ENCODE measurements around the gene PAF1.
A peak's percentile ranks its signal among the peaks of the same experiment; 100 is the strongest.
"Not testable (repeated sequence)": the region's sequence is repeated elsewhere in the genome, so short reads cannot be mapped to it uniquely, and the experiment has no call there.

Gene PAF1

DNA sequence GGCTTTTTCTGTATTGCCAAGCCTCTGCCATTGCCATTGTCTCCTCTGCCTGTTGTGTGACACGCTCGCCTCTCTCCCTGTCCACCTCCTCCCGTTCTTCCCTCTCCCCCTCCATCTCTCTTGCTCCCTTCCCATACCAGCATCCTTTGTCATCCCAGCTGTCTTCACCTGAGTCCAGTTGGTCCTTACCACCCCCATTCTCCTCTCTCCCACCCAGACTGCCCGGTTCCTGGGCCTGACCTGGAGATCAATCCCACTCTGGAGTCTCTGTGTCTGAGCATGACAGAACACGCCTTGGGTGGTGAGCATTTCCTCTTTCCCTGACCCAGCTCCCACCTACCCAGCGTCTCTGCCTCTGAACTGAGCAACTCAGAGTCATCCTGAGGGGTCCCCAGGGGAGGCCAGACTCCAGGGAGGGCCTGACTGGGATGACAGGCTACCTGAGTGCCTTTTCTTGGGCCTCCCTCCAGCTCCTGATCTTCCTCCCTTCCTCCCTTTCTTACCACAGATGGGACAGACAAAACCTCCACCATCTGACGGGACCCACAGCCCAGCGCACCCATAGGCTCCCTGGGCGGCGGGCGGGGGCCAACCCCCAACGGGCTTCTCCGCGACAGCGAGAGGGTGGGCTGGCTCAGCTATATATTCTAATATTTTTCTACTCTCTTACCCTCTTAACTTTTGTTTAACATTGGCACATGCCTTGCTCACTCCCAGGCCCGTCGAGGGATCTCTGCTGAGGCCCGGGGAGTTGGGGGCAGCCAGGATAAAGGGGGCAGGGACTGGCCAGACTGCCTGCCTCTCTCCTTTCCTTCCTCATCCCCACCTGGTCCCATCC, 7.7 kb downstream of the PAF1 start:
- no peak for DNase-seq (ENCODE audit: low read depth)

- no peak for DNase-seq (ENCODE audit: low read depth)
Measured at GRCh38 chr19:39381910-39382611, 8.8 kb downstream of the PAF1 start.

DNA sequence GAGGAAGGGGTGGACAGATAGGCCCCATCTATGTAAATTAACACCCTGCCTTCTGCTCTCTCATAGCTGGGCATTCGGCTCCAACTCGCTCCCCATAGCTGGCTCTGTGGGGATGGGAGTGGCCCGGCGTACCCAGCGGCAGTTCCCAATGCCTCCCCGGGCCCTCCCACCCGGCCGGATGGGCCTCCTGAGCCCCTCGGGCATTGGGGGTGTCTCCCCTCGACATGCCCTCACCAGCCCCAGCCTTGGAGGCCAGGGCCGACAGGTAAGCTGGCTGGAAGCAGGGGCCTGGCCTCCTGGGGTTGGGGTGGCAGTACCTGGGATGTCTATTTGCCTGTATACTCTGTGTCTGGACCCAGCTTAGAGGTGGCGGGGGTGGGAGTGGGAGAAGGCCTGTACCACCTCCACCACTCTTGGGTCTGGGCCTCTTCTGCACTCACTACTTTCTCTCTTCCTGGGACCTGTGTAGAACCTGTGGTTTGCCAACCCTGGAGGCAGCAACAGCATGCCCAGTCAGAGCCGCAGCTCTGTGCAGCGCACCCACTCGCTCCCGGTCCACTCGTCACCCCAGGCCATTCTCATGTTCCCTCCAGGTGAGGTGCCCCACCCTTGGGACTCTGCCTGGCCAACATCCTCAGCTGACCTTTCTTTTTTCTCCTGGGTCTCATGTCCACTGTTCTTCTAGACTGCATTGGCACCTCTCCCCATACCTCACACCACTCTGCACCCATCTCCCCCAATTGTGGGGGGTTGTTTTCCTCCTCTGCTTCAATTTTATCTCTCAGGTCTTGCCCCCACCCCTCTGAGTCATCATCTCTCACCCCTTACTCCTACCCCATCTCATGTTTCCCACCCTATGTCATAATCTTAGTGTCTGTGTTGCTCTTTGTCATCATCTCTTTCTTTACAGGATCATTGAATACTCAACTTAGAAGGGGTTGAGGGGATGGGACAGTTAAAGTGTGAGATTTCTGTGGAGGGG, 10.1 kb downstream of the PAF1 start:
- DNase-seq (ENCODE audit: low read depth) = no peak

DNA sequence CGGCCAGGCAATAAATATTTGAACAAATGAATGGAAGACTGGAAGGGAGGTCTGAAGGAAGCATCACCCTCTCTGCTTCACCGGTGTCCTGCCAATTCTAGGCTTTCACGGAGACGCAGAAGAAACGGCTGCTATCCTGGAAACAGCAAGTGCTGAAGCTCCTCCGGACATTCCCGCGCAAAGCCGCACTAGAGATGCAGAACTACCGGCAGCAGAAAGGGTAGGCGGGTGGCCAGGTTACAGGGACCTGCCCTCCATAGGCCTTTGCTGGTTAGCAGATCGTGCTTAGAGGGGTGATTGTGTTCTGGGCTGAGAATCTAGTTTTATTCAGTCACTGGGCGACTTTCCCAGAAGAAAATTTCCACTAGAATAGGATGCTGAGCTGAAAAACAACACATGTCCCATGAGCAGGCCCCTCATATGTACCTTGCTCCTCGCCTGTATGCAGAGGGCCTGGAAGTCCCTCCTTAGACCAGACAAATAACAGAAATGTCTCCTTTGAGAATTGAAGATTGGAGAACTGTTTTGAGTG, 11.0 kb downstream of the PAF1 start:
- DNase-seq (ENCODE audit: low read depth) = no peak

DNA sequence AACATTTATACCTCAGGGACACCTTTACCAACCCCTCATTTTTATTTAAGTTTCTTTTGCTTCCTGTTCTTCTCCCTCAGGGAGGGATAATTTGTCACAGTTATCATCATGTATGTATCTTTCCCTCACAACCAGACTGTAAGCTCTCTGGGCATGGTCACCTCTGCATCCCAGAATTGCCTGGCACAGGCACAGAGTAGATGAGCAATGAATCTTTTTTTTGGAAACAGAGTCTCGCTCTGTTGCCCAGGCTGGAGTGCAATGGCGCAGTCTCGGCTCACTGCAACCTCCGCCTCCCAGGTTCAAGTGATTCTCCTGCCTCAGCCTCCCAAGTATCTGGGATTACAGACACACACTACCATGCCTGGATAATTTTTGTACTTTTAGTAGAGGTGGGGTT, 11.5 kb downstream of the PAF1 start:
- DNase-seq (ENCODE audit: low read depth) = not testable (repeated sequence)

- no peak for DNase-seq (ENCODE audit: low read depth)
Measured at GRCh38 chr19:39377373-39378362, 13.2 kb downstream of the PAF1 start.

DNA sequence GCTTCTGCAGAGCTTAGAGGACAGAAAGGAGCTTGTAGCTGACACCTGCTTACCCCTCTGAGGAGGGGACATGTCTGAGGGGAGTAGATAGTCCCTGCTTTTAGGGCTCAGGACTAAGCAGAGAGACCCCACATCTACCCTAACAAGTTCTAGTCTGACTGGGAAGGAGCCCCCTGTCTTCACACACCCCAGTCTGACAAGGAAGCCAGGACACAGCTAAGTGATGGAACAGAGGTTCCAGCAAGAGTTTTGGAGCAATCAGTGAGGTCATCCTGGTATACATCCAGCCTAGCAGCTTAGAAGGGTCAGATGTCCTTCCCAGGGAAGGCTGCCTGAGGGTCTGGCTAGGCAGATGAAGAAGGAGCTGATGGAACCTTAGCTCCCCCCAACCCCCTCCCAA, 15.0 kb downstream of the PAF1 start:
- DNase-seq (ENCODE audit: low read depth) = no peak

DNA sequence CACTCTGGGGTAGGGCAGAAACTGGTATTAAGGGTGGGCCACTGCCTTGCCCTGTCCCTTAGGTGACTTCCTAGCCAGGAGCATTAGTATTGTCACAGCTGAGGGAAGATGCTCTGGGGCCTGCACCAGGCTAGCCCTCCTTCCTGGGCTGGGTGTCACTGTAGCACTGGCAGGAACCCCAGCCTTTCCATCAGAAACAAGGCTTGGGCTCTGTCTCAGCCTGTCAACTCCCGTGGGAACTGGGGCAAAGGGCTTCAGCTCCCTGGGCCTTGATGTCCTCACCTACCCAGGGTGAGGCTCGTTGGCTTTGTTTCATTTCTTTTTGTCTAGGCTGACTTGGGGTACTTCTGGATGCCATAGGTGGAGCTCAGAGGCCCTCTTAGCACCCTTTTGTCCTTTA, 18.0 kb downstream of the PAF1 start:
- DNase-seq (ENCODE audit: low read depth) = no peak

GRCh38 chr19:39372047-39372802, 18.7 kb downstream of the PAF1 start:
- DNase-seq (ENCODE audit: low read depth) = peak; percentile 48

GRCh38 chr19:39370735-39371134, 20.2 kb downstream of the PAF1 start:
- DNase-seq (ENCODE audit: low read depth) = no peak

DNA sequence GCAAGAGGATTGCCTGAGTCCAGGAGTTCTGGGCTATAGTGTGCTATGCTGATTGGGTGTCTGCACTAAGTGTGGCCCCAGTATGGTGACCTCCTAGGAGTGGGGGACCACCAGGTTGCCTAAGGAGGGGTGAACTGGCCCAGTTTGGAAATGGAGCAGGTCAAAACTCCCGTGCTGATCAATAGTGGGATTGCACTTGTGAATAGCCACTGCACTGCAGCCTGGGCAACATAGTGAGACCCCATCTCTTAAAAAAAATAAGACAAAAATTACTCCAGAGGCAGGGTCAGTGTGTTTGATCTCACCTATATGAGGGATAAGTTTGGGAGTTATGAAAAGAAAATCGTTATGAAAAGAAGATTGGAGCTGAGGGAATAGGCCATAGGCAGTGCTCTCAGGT, 21.7 kb downstream of the PAF1 start:
- DNase-seq (ENCODE audit: low read depth) = no peak

DNA sequence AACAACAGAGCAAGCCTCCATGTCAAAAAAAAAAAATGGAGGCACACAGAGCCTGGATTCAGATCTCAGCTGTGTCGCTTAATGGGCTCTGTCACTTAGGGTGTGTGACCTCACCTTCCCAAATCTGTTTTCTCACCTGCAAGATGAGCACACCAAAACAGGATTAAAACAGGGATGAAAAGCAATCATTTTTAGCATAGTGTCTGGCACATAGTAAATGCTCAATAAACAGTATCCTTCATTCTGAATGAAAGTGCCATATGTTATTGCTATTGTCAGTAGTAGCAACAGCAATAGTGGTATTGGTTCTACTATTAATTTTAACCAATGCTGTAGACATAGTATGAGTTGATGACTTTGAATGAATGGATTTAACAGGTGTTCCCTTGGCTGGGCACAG, 25.4 kb downstream of the PAF1 start:
- DNase-seq (ENCODE audit: low read depth) = no peak

- DNase-seq (ENCODE audit: low read depth) = no peak
Measured at GRCh38 chr19:39363901-39364457, 26.9 kb downstream of the PAF1 start.

- DNase-seq (ENCODE audit: low read depth) = peak; percentile 79
Measured at GRCh38 chr19:39362682-39363657, 27.9 kb downstream of the PAF1 start.

DNA sequence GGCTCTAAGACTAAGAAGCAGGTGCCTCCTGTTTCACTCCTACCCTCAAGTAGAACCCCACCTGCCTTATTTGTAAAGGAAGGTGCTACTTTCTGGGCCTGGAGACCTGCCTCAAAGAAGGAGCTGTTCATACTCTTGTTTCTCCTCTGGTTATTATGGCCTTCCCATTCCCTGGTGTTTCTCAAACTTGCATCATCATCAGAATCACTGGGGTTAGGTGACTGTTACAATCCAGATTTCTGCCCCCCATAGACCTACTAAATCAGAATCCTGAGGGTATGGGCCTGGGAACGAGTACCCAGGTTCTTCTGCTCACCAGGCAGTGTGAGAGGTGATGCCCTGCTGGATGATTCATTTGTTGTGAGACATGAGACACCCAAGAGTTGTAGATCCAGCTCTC, 30.3 kb downstream of the PAF1 start:
- DNase-seq (ENCODE audit: low read depth) = no peak

DNA sequence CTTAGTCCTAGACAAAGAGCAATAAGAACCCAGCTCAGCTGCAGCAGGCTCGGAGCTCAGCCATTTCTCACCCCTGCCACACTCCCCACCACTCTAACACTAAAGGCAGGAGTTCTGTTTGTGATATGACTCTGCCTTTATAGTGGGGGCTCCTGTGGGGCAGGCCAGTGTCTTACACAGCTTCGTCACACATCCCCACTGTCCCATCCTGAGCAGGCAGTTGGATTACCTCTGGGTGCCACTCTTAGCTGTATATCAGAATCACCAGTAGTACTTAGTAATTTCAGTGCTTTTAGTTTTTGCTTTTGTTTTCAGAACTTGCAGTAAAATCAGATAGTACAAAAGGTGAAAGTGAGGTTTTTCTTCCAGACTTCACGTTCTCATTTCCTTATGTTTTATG, 31.9 kb downstream of the PAF1 start:
- no peak for DNase-seq (ENCODE audit: low read depth)

- DNase-seq (ENCODE audit: low read depth) = no peak
Measured at GRCh38 chr19:39356647-39357046, 34.3 kb downstream of the PAF1 start.

- no peak for DNase-seq (ENCODE audit: low read depth)
Measured at GRCh38 chr19:39356073-39356472, 34.8 kb downstream of the PAF1 start.

DNA sequence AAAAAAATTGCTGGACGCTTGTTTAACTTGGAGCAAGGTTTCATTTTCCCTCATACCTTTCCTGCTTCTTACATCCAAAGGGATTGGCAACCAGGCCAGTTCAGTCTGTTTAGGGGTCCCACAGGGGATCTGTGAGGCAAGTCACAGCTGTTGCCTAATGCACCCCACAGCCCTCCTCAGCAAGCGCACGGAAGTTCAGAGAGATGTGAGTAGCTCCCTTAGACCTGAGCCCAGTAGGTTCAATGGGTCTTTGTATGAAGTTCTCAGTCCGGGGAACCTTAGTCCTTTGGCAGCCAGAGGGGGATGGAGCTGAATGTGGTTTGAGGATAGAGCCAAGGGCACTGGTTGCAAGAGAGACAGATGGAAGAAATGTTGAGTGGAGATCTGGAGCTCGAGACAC, 35.7 kb downstream of the PAF1 start:
- DNase-seq (ENCODE audit: low read depth) = no peak

Measured in ELR (cell line).